ENCODE data around the gene DHRS13.

Gene DHRS13

GRCh38 chr17:28881533-28882056, 21.3 kb downstream of the DHRS13 start:
- H3K4me3 ChIP-seq (ENCODE audit: low read depth, low read length, poor library complexity, severe bottlenecking) = no peak overlapping the region
- no peaks in the 10 kb centered on the region for H3K9me2 ChIP-seq (ENCODE audit: low read depth, low read length)
- peaks cover 49% of the 10 kb centered on the region; the same call in 1 of the 2 replicates for H3K36me3 ChIP-seq (ENCODE audit: insufficient read depth, low read length)
- TF ChIP-seq EZH2 (IDR thresholded peaks at IDR 0.05; ENCODE audit: borderline replicate concordance, low read length) (no peak), CTCF (IDR thresholded peaks at IDR 0.05; ENCODE audit: low read length) (no peak)
- H3K9me3 ChIP-seq (ENCODE audit: low read length) = no peaks in the 10 kb centered on the region
- no peaks in the 10 kb centered on the region for H4K20me1 ChIP-seq (ENCODE audit: insufficient read depth, low read length)
- no peaks in the 10 kb centered on the region for H3F3A ChIP-seq (ENCODE audit: insufficient read depth, low read length)
- no peaks in the 10 kb centered on the region for H3K27me3 ChIP-seq (ENCODE audit: insufficient read depth, low read length)
- no peak overlapping the region for H3K4me2 ChIP-seq (ENCODE audit: low read length)
- H3K27ac ChIP-seq (ENCODE audit: low read depth, low read length, poor library complexity, severe bottlenecking) = no peak overlapping the region
- no peaks in the 10 kb centered on the region for H3K79me2 ChIP-seq (ENCODE audit: insufficient read depth, low read length)
- no peak overlapping the region for H3K9ac ChIP-seq (ENCODE audit: low read length)
- no peaks in the 10 kb centered on the region for H3K4me1 ChIP-seq (ENCODE audit: insufficient read depth, low read length, severe bottlenecking)
- H2AFZ ChIP-seq (ENCODE audit: low read length) = no peak overlapping the region

DNA sequence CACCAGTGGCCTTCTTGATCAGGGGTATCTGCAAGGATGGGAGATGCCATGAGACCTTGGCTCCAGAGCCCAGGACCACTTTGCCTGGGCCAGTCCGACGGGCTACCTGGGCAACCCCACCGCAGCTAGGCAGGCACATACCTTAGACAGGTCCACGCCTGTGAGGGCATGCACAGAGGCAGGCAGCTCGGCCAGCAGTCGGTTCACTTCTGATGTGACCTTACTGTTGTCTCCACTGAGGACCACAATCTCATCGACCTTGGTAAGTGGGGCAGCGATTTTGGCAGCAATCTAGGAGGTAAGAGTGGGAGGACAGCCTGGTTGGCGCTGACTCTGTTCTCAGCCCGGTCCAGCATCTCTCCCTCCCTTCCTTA, 22.3 kb downstream of the DHRS13 start:
- H3K27me3 ChIP-seq (ENCODE audit: insufficient read depth, low read length) = no peaks in the 10 kb centered on the region
- H3K79me2 ChIP-seq (ENCODE audit: insufficient read depth, low read length) = no peaks in the 10 kb centered on the region
- H3F3A ChIP-seq (ENCODE audit: insufficient read depth, low read length) = no peaks in the 10 kb centered on the region
- peaks cover 49% of the 10 kb centered on the region; the same call in 1 of the 2 replicates for H3K36me3 ChIP-seq (ENCODE audit: insufficient read depth, low read length)
- H4K20me1 ChIP-seq (ENCODE audit: insufficient read depth, low read length) = no peaks in the 10 kb centered on the region
- H3K9me2 ChIP-seq (ENCODE audit: low read depth, low read length) = no peaks in the 10 kb centered on the region
- TF ChIP-seq CTCF (IDR thresholded peaks at IDR 0.05; ENCODE audit: low read length) (no peak), EZH2 (IDR thresholded peaks at IDR 0.05; ENCODE audit: borderline replicate concordance, low read length) (no peak)
- no peaks in the 10 kb centered on the region for H3K9me3 ChIP-seq (ENCODE audit: low read length)
- H2AFZ ChIP-seq (ENCODE audit: low read length) = no peak overlapping the region
- no peak overlapping the region for H3K9ac ChIP-seq (ENCODE audit: low read length)
- no peak overlapping the region for H3K27ac ChIP-seq (ENCODE audit: low read depth, low read length, poor library complexity, severe bottlenecking)
- no peaks in the 10 kb centered on the region for H3K4me1 ChIP-seq (ENCODE audit: insufficient read depth, low read length, severe bottlenecking)
- H3K4me3 ChIP-seq (ENCODE audit: low read depth, low read length, poor library complexity, severe bottlenecking) = no peak overlapping the region
- no peak overlapping the region for H3K4me2 ChIP-seq (ENCODE audit: low read length)

DNA sequence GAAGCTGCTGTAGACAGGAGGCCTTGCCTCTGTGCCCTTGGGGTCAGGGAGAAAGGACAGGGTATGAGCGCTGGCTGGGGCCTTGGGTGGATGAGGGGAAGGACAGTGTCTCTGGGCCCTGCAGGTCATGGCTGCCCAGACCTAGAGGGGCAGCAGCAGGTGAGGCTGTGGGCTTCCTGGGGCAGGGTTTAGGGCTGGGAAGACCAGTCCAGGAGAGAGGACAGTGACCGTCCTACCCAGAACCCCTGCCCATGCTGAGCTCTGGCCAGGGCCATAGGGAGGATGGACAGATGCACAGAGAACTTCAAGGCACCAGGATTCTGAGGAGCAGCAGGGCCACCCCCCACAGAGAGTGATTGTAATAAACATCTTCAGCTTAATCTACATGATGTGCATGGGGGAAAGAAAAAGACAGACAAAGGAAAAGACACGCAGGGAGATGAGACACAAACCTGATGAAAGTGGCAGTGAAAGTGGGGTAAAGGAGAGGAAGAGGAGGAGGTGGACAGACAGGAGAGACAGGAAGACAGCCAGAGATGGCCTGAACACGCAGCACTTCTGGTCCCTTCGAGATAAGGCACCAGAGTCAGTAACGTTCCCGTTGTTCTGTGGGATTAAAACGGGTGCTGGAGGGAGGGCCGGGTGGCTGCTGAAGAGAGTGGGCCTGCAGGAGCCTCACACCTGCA, 22.9 kb downstream of the DHRS13 start:
- Histone ChIP-seq H3K9me2 (ENCODE audit: low read depth, low read length) (no peaks in the 10 kb centered on the region), H3K79me2 (ENCODE audit: insufficient read depth, low read length) (no peaks in the 10 kb centered on the region), H3K4me1 (ENCODE audit: insufficient read depth, low read length, severe bottlenecking) (no peaks in the 10 kb centered on the region), H3K27me3 (ENCODE audit: insufficient read depth, low read length) (no peaks in the 10 kb centered on the region), H3K9ac (ENCODE audit: low read length) (no peak overlapping the region), H4K20me1 (ENCODE audit: insufficient read depth, low read length) (no peaks in the 10 kb centered on the region), H3K36me3 (ENCODE audit: insufficient read depth, low read length) (peaks cover 49% of the 10 kb centered on the region; the same call in 1 of the 2 replicates), H2AFZ (ENCODE audit: low read length) (no peak overlapping the region), H3K4me2 (ENCODE audit: low read length) (no peak overlapping the region), H3K9me3 (ENCODE audit: low read length) (no peaks in the 10 kb centered on the region), H3K27ac (ENCODE audit: low read depth, low read length, poor library complexity, severe bottlenecking) (no peak overlapping the region), H3K4me3 (ENCODE audit: low read depth, low read length, poor library complexity, severe bottlenecking) (no peak overlapping the region), H3F3A (ENCODE audit: insufficient read depth, low read length) (no peaks in the 10 kb centered on the region)
- TF ChIP-seq CTCF (IDR thresholded peaks at IDR 0.05; ENCODE audit: low read length) (no peak), EZH2 (IDR thresholded peaks at IDR 0.05; ENCODE audit: borderline replicate concordance, low read length) (no peak)
